Esophagus squamous epithelium (tissue), 5 donors: ENCODE results near the gene TIAM2. TPM values are rescaled to one million over a fixed set of nuclear protein-coding genes. Genes with fewer than 3 reads are reported as not detected.

ENCODE experiments used
- DNase-seq: peaks from one replicate; lab custom pipeline; 2025; lab: John Stamatoyannopoulos, UW
- H3K27ac ChIP-seq, 4 donors: fragments of 200-600 bp; sonication (generic); one replicate each; pipeline ENCODE4 v1.5.1; 2016 to 2019; ENCODE audit warnings: mild to moderate bottlenecking in 1 of 4
- H3K27me3 ChIP-seq, 4 donors: fragments of 200-600 bp; sonication (generic); 1 replicate in 3 of 4; 2 replicates in 1 of 4; pipeline versions ENCODE4 v1.5.1 to v1.6.0; 2017 to 2021; ENCODE audit warnings: antibody characterized with exemption in 1 of 4
- H3K36me3 ChIP-seq, 3 donors: fragments of 200-600 bp; sonication (generic); one replicate each; pipeline ENCODE4 v1.5.1; 2016 to 2019
- H3K4me1 ChIP-seq, 3 donors: fragments of 200-600 bp; sonication (generic); one replicate each; pipeline ENCODE4 v1.5.1; 2017 to 2019
- H3K4me3 ChIP-seq, 4 donors: fragments of 200-600 bp; sonication (generic); 1 replicate in 3 of 4; 2 replicates in 1 of 4; pipeline ENCODE4 v1.5.1; 2016 to 2019; ENCODE audit warnings: mild to moderate bottlenecking in 2 of 4, moderate library complexity in 1 of 4
- H3K9me3 ChIP-seq, 3 donors: fragments of 200-600 bp; sonication (generic); one replicate each; pipeline ENCODE4 v1.5.1; 2016 to 2019
- POLR2A ChIP-seq, 4 donors: fragments of 450-650 bp; IDR thresholded peaks; one replicate each; pipeline ENCODE4 v1.6.1; 2017; ENCODE audit warnings: antibody characterized with exemption in 4 of 4, mild to moderate bottlenecking in 4 of 4, moderate library complexity in 3 of 4
- WGBS, 2 donors: methylation state at CpG; one replicate each; pipeline ENCODE4 v1.1.5; 2018; 5-methylcytosine and 5-hydroxymethylcytosine counted together
- intact Hi-C: fragments of 100-400 bp; cut with DNase I; formaldehyde crosslinking; loops from one replicate; pipeline ENCODE4 v1.15.0; 2022
- total RNA-seq, 4 donors: library from RNA; depleted of rRNA; stranded (reverse); fragments of >200 nt; gene quantifications; one replicate each; pipeline ENCODE4 v1.1.0, GENCODE V29; 2016
- TF ChIP-seq, protein P1 (sequence below), 6 experiments: fragments of 450-650 bp in 4 of 6; fragments of 200-600 bp in 2 of 6; sonication (generic) in 2 of 6; IDR thresholded peaks; one replicate each; pipeline ENCODE4 v1.5.1; 2016 to 2019; ENCODE audit warnings: antibody characterized with exemption in 6 of 6, mild to moderate bottlenecking in 4 of 6, moderate library complexity in 4 of 6
- donor health status: DM: yes; HTN: yes; CAD: no.

TIAM2 gene
- total RNA-seq, 4 donors from 2014 or later, result 2.3 to 10.3 (median 5.6) TPM

DNA sequence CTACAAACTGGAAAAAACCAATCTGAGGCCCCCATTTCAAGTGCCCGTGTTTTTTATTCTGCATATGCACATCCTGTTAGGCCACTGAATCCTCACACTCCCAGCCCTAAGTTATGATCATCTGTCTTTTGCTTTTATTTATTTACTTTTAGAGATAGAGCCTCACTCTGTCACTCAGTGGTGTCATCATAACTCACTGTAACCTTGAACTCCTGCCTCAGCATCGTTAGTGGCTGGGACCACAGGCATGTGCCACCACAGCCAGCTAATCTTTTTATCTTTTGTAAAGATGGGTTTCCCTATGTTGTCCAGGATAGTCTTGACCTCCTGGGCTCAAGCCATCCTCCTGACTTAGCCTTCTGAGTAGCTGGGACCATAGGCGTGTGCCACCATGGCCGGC is 239.1 kb downstream of the TIAM2 start:
- TF ChIP-seq POLR2A (IDR thresholded peaks at IDR 0.05), result no peak
- TF ChIP-seq, protein P1, sequence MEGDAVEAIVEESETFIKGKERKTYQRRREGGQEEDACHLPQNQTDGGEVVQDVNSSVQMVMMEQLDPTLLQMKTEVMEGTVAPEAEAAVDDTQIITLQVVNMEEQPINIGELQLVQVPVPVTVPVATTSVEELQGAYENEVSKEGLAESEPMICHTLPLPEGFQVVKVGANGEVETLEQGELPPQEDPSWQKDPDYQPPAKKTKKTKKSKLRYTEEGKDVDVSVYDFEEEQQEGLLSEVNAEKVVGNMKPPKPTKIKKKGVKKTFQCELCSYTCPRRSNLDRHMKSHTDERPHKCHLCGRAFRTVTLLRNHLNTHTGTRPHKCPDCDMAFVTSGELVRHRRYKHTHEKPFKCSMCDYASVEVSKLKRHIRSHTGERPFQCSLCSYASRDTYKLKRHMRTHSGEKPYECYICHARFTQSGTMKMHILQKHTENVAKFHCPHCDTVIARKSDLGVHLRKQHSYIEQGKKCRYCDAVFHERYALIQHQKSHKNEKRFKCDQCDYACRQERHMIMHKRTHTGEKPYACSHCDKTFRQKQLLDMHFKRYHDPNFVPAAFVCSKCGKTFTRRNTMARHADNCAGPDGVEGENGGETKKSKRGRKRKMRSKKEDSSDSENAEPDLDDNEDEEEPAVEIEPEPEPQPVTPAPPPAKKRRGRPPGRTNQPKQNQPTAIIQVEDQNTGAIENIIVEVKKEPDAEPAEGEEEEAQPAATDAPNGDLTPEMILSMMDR (IDR thresholded peaks at IDR 0.05), result no peak
- Histone ChIP-seq H3K4me1 (peaks cover 0 to 2% (median 0%) of the 10 kb centered on the region in 3 donors), H3K9me3 (no peaks in the 10 kb centered on the region), H3K27me3 (no peaks in the 10 kb centered on the region), H3K4me3 (no peak overlapping the region), H3K27ac (peak overlapping the region in 1 of 4 donors; percentile 19), H3K36me3 (no peaks in the 10 kb centered on the region)
- intact Hi-C loops, result no loop called here
- WGBS, 2 donors, result 96 to 99% methylated on average over 3 of the region's 4 CpGs
- no peak for DNase-seq

- WGBS, 2 donors, result 77 to 95% methylated on average over 4 of the region's 4 CpGs
- DNase-seq, result no peak
Measured at GRCh38 chr6:155234687-155235086, 239.6 kb downstream of the TIAM2 start.

GRCh38 chr6:155235087-155235486 is 240.0 kb downstream of the TIAM2 start:
- Histone ChIP-seq H3K4me3 (no peak overlapping the region), H3K4me1 (no peaks in the 10 kb centered on the region), H3K9me3 (no peaks in the 10 kb centered on the region), H3K27ac (peak overlapping the region in 3 of 4 donors; percentile 14 to 38 (median 19)), H3K27me3 (no peaks in the 10 kb centered on the region), H3K36me3 (no peaks in the 10 kb centered on the region)
- DNase-seq, result no peak
- intact Hi-C loops, result loop anchor here (5.0 kb wide), 1 partner anchor 48 kb away; no protein-coding TSS in a partner anchor
- TF ChIP-seq POLR2A (IDR thresholded peaks at IDR 0.05), result no peak
- TF ChIP-seq, protein P1 (IDR thresholded peaks at IDR 0.05), result no peak
- 63 to 70% methylated on average over 2 to 5 of the region's 5 CpGs for WGBS, 2 donors

More at GRCh38 chr6:155234687-155235086, 239.6 kb downstream of the TIAM2 start:
- intact Hi-C loops, result loop anchor here (5.0 kb wide), 1 partner anchor 47 kb away; no protein-coding TSS in a partner anchor
- Histone ChIP-seq H3K27me3 (no peaks in the 10 kb centered on the region), H3K36me3 (no peaks in the 10 kb centered on the region), H3K9me3 (no peaks in the 10 kb centered on the region), H3K27ac (peak overlapping the region in 3 of 4 donors; percentile 14 to 38 (median 19)), H3K4me1 (no peaks in the 10 kb centered on the region), H3K4me3 (no peak overlapping the region)
- TF ChIP-seq, protein P1 (IDR thresholded peaks at IDR 0.05), result no peak
- no peak for TF ChIP-seq POLR2A (IDR thresholded peaks at IDR 0.05)

DNA sequence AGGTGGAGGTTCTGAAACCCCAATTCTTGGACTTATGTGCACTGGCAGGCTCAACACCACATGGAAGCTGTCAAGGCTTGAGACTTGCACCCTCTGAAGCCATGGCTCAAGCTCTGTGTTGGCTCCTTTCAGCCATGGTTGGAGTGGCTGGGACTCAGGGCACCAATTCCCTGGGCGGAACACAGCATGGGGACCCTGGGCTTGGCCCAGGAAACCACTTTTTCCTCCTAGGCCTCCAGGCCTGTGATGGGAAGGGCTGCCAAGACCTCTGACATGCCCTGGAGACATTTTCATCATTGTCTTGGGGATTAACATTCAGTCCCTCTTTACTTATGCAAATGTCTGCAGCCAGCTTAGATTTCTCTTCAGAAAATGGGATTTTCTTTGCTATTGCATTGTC is 242.5 kb downstream of the TIAM2 start:
- no CpG with 5 or more reads among the region's 1 CpG for WGBS, 2 donors
- DNase-seq, result no peak
- no peaks in the 10 kb centered on the region for H3K36me3 ChIP-seq
- intact Hi-C loops, result loop anchor here (5.0 kb wide), 1 partner anchor 50 kb away; no protein-coding TSS in a partner anchor
- H3K4me3 ChIP-seq, result no peak overlapping the region
- H3K9me3 ChIP-seq, result no peaks in the 10 kb centered on the region
- no peaks in the 10 kb centered on the region for H3K27me3 ChIP-seq
- no peak overlapping the region for H3K27ac ChIP-seq
- H3K4me1 ChIP-seq, result no peaks in the 10 kb centered on the region
- TF ChIP-seq, protein P1 (IDR thresholded peaks at IDR 0.05), result no peak
- no peak for TF ChIP-seq POLR2A (IDR thresholded peaks at IDR 0.05)

GRCh38 chr6:155240905-155241600 is 245.9 kb downstream of the TIAM2 start:
- Histone ChIP-seq H3K36me3 (no peaks in the 10 kb centered on the region), H3K9me3 (no peaks in the 10 kb centered on the region), H3K4me1 (no peaks in the 10 kb centered on the region), H3K27ac (peak overlapping the region in 2 of 4 donors; percentile 16 to 36), H3K4me3 (no peak overlapping the region), H3K27me3 (no peaks in the 10 kb centered on the region)
- 83 to 88% methylated on average over 8 to 16 of the region's 19 CpGs for WGBS, 2 donors
- no peak for DNase-seq
- TF ChIP-seq, protein P1 (IDR thresholded peaks at IDR 0.05), result no peak
- TF ChIP-seq POLR2A (IDR thresholded peaks at IDR 0.05), result no peak
- intact Hi-C loops, result no loop called here
